ENCODE data around the gene ZNF714. TPM values are rescaled to one million over a fixed set of nuclear protein-coding genes. Genes with fewer than 3 reads are reported as not detected.

Gene ZNF714
- total RNA-seq, 2 experiments from 2014 or later, result 11.6 to 11.8 TPM

DNA sequence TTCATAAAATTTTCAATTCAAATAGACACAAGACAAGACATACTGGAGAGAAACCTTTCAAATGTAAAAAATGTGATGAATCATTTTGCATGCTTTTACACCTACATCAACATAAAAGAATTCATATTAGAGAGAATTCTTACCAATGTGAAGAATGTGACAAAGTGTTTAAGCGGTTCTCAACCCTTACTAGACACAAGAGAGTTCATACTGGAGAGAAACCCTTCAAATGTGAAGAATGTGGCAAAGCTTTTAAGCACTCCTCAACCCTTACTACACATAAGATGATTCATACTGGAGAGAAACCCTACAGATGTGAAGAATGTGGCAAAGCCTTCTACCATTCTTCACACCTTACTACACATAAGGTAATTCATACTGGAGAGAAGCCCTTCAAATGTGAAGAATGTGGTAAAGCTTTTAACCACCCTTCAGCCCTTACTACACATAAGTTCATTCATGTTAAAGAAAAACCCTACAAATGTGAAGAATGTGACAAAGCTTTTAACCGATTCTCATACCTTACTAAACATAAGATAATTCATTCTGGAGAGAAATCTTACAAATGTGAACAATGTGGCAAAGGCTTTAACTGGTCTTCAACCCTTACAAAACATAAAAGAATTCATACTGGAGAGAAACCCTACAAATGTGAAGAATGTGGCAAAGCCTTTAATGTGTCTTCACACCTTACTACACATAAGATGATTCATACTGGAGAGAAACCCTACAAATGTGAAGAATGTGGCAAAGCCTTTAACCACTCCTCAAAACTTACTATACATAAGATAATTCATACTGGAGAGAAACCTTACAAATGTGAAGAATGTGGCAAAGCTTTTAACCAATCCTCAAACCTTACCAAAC lies 35.3 kb downstream of the ZNF714 start:
- no peak for ATAC-seq
- Mint-ChIP-seq H3K4me1 (ENCODE audit: low read depth) (no peaks in the 10 kb centered on the region), H3K36me3 (ENCODE audit: low read depth) (peaks cover 51% of the 10 kb centered on the region), H3K9me3 (peaks cover 32% of the 10 kb centered on the region), H3K27me3 (no peaks in the 10 kb centered on the region), H3K27ac (no peak overlapping the region), H3K4me3 (no peak overlapping the region)
- TF ChIP-seq CTCF (IDR thresholded peaks at IDR 0.05), result no peak
- CTCF ChIA-PET, result no interaction called here
- no peak for DNase-seq
- POLR2A ChIA-PET, result no interaction called here
- intact Hi-C loops (cut with micrococcal nuclease), result no loop called here

DNA sequence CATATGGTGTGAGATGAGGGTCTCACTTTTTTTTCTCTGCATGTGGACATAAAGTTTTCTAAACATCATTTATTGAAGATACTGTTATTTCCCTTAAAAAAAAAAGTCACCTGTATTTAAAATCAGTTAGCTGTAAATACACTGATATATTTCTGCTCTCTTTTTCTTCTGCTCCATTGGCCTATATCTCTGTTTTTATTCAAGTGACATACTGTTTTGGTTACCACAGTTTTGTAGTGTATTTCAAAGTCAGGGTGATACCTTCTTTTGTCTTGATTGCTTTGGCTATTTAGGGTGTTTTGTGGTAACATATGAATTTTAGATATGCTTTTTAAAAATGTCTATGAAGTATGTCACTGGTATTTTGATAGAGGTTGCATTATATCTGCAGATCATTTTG lies 44.1 kb downstream of the ZNF714 start:
- peaks cover 3% of the 10 kb centered on the region for H3K36me3 Mint-ChIP-seq (ENCODE audit: low read depth)
- H3K4me1 Mint-ChIP-seq (ENCODE audit: low read depth), result no peaks in the 10 kb centered on the region
- no peak overlapping the region for H3K4me3 Mint-ChIP-seq
- TF ChIP-seq CTCF (IDR thresholded peaks at IDR 0.05), result no peak
- no peak for ATAC-seq
- DNase-seq, result no peak
- POLR2A ChIA-PET, result no interaction called here
- H3K9me3 Mint-ChIP-seq, result peaks cover 6% of the 10 kb centered on the region
- CTCF ChIA-PET, result no interaction called here
- no peak overlapping the region for H3K27ac Mint-ChIP-seq
- intact Hi-C loops (cut with micrococcal nuclease), result no loop called here
- H3K27me3 Mint-ChIP-seq, result no peaks in the 10 kb centered on the region

DNA sequence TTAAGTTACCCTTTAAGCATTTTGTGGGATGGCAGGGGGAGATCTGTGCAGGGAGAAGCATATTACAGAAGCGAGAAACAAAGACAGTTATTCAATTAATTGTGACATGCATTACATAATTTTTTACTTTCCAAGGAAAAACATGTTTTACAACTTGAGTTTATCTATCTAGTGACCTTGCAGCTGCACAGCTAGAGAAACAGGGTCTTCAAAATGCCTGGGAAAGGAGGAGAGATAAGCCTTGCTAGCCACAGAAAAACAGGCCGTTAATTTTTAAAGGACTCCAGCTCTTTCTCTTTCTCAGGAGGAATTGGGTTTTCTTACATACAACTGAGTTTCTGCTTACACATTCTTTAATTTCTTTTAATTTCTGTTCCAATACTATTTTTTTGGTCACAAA lies 45.0 kb downstream of the ZNF714 start:
- intact Hi-C loops (cut with micrococcal nuclease), result no loop called here
- ChIA-PET POLR2A (no interaction called here), CTCF (no interaction called here)
- no peak for TF ChIP-seq CTCF (IDR thresholded peaks at IDR 0.05)
- DNase-seq, result no peak
- H3K36me3 Mint-ChIP-seq (ENCODE audit: low read depth), result peaks cover 3% of the 10 kb centered on the region
- H3K27ac Mint-ChIP-seq, result no peak overlapping the region
- H3K4me1 Mint-ChIP-seq (ENCODE audit: low read depth), result no peaks in the 10 kb centered on the region
- ATAC-seq, result no peak
- H3K27me3 Mint-ChIP-seq, result no peaks in the 10 kb centered on the region
- no peak overlapping the region for H3K4me3 Mint-ChIP-seq
- peaks cover 6% of the 10 kb centered on the region for H3K9me3 Mint-ChIP-seq

GRCh38 chr19:21127898-21128297 lies 45.9 kb downstream of the ZNF714 start:
- ATAC-seq, result no peak
- CTCF ChIA-PET, result no interaction called here
- no peaks in the 10 kb centered on the region for H3K27me3 Mint-ChIP-seq
- no peak for TF ChIP-seq CTCF (IDR thresholded peaks at IDR 0.05)
- intact Hi-C loops (cut with micrococcal nuclease), result no loop called here
- POLR2A ChIA-PET, result no interaction called here
- H3K36me3 Mint-ChIP-seq (ENCODE audit: low read depth), result no peaks in the 10 kb centered on the region
- no peak overlapping the region for H3K4me3 Mint-ChIP-seq
- H3K4me1 Mint-ChIP-seq (ENCODE audit: low read depth), result no peaks in the 10 kb centered on the region
- H3K27ac Mint-ChIP-seq, result no peak overlapping the region
- H3K9me3 Mint-ChIP-seq, result peaks cover 6% of the 10 kb centered on the region
- no peak for DNase-seq

DNA sequence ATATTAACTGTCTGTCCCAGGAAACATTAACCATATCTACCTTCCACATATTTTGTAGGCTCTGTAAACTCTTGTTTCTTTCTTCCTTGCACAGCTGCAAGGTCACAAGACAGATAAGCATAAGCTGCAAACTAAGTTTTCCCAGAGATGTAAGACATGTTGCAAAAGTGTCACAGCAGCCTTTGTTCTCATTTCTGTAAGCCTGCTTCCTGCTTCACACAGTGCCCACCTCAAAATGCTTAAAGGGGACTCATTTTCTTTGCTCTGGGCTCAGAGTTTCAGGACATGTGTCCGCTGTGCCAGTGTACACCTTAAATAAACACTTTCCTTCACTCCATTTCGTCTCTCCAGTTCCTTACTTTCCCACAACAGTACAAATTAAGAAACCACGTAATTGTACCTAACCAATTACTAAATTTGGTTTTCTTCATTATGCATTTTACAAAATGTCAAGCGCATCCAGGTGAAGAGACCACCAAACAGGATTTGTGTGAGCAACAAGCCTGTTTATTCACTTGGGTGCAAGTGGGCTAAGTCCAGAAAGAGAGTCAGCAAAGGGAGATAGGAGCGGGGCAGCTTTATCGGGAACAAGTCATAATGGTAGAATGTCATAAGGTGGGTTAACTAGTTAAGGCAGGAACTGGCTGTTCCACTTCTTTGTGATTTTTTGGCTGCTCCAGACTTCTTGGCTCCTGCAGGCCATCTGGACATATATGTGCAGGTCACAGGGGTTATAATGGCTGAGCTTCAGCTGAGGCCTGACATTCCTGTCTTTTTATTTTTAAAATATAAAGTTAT lies 47.1 kb downstream of the ZNF714 start:
- H3K4me1 Mint-ChIP-seq (ENCODE audit: low read depth), result no peaks in the 10 kb centered on the region
- ATAC-seq (no peak), DNase-seq (no peak)
- CTCF ChIA-PET, result no interaction called here
- H3K27me3 Mint-ChIP-seq, result peaks cover 2% of the 10 kb centered on the region
- intact Hi-C loops (cut with micrococcal nuclease), result no loop called here
- no peak overlapping the region for H3K27ac Mint-ChIP-seq
- H3K36me3 Mint-ChIP-seq (ENCODE audit: low read depth), result no peaks in the 10 kb centered on the region
- H3K4me3 Mint-ChIP-seq, result no peak overlapping the region
- POLR2A ChIA-PET, result no interaction called here
- peaks cover 6% of the 10 kb centered on the region for H3K9me3 Mint-ChIP-seq
- TF ChIP-seq CTCF (IDR thresholded peaks at IDR 0.05), result no peak
